Thyroid gland (tissue), 4 donors: ENCODE measurements around the gene SLC17A9. TPM values are rescaled to one million over a fixed set of nuclear protein-coding genes. Genes with fewer than 3 reads are reported as not detected.

ENCODE experiments used
- DNase-seq, 2 donors: peaks; one replicate each; pipeline ENCODE4 v3.0.0-alpha.2; 2019
- H3K27ac ChIP-seq, 3 donors: fragments of 200-600 bp; sonication (generic); 1 replicate in 2 of 3; 2 replicates in 1 of 3; pipeline ENCODE4 v1.5.1; 2016 to 2019; ENCODE audit warnings: mild to moderate bottlenecking in 1 of 3, moderate library complexity in 1 of 3
- H3K27me3 ChIP-seq: fragments of 200-600 bp; sonication (generic); one replicate; pipeline ENCODE4 v1.5.1; 2019
- H3K36me3 ChIP-seq, 2 donors: fragments of 200-600 bp; sonication (generic); one replicate each; pipeline ENCODE4 v1.5.1; 2016 to 2019
- H3K4me1 ChIP-seq, 2 donors: fragments of 200-600 bp; sonication (generic); one replicate each; pipeline ENCODE4 v1.5.1; 2017 to 2019
- H3K4me3 ChIP-seq, 3 donors: fragments of 200-600 bp; sonication (generic); replicated peaks in 1 of 3; 1 replicate in 2 of 3; 2 replicates in 1 of 3; pipeline ENCODE4 v1.5.1; 2016; ENCODE audit warnings: mild to moderate bottlenecking in 1 of 3
- H3K9me3 ChIP-seq: fragments of 200-600 bp; sonication (generic); one replicate; pipeline ENCODE4 v1.5.1; 2017
- POLR2A ChIP-seq, 2 donors: fragments of 450-650 bp; IDR thresholded peaks; one replicate each; pipeline ENCODE4 v1.6.1; 2017; ENCODE audit warnings: antibody characterized with exemption in 2 of 2, mild to moderate bottlenecking in 2 of 2, moderate library complexity in 1 of 2
- WGBS, 2 donors: methylation state at CpG; one replicate each; pipeline ENCODE4 v1.1.5; 2017; 5-methylcytosine and 5-hydroxymethylcytosine counted together
- intact Hi-C: fragments of 100-400 bp; cut with DNase I; formaldehyde crosslinking; loops from one replicate; pipeline ENCODE4 v1.15.1; 2023
- total RNA-seq, 4 donors: library from RNA; depleted of rRNA; stranded (reverse); fragments of >200 nt; gene quantifications; one replicate each; pipeline ENCODE4 v1.2.3, GENCODE V29; 2016
- TF ChIP-seq, protein P1 (sequence below), 6 experiments: fragments of 200-600 bp in 3 of 6; fragments of 450-650 bp in 3 of 6; sonication (generic) in 3 of 6; IDR thresholded peaks; one replicate each; pipeline ENCODE4 v1.5.1; 2016 to 2019; ENCODE audit warnings: antibody characterized with exemption in 6 of 6, mild to moderate bottlenecking in 2 of 6, inconsistent platforms in 1 of 6, moderate library complexity in 1 of 6

SLC17A9 gene
- total RNA-seq, 4 donors from 2014 or later: 0.68 to 1.6 (median 1.00) TPM

DNA sequence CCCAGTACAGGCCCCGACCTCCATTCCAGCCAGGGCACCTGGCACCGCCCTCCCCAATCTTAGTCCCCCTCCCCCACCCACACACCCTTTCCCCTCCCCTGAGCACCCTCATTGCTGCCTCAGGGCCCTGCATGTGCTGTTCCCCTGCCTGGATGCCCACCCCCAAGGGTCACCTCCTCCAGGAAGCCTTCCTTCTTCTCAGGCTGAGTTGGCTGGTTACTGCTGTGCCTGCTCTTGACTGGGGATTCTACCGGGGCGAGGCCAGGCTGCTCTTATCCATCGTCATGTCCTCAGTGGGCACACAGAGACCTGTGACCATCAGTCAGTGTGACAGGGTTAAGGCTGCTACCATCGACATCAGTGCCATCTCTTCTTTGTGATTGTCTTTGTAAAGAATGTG, 30.7 kb downstream of the SLC17A9 start:
- no peak for DNase-seq
- H3K27ac ChIP-seq: no peak overlapping the region
- TF ChIP-seq, protein P1, sequence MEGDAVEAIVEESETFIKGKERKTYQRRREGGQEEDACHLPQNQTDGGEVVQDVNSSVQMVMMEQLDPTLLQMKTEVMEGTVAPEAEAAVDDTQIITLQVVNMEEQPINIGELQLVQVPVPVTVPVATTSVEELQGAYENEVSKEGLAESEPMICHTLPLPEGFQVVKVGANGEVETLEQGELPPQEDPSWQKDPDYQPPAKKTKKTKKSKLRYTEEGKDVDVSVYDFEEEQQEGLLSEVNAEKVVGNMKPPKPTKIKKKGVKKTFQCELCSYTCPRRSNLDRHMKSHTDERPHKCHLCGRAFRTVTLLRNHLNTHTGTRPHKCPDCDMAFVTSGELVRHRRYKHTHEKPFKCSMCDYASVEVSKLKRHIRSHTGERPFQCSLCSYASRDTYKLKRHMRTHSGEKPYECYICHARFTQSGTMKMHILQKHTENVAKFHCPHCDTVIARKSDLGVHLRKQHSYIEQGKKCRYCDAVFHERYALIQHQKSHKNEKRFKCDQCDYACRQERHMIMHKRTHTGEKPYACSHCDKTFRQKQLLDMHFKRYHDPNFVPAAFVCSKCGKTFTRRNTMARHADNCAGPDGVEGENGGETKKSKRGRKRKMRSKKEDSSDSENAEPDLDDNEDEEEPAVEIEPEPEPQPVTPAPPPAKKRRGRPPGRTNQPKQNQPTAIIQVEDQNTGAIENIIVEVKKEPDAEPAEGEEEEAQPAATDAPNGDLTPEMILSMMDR (IDR thresholded peaks at IDR 0.05): no peak
- TF ChIP-seq POLR2A (IDR thresholded peaks at IDR 0.05): no peak
- H3K9me3 ChIP-seq: no peaks in the 10 kb centered on the region
- 81 to 82% methylated on average over 4 to 6 of the region's 6 CpGs for WGBS, 2 donors
- H3K27me3 ChIP-seq: no peaks in the 10 kb centered on the region
- H3K4me1 ChIP-seq: no peaks in the 10 kb centered on the region
- no peaks in the 10 kb centered on the region for H3K36me3 ChIP-seq
- H3K4me3 ChIP-seq: no peak overlapping the region
- intact Hi-C loops: no loop called here

DNA sequence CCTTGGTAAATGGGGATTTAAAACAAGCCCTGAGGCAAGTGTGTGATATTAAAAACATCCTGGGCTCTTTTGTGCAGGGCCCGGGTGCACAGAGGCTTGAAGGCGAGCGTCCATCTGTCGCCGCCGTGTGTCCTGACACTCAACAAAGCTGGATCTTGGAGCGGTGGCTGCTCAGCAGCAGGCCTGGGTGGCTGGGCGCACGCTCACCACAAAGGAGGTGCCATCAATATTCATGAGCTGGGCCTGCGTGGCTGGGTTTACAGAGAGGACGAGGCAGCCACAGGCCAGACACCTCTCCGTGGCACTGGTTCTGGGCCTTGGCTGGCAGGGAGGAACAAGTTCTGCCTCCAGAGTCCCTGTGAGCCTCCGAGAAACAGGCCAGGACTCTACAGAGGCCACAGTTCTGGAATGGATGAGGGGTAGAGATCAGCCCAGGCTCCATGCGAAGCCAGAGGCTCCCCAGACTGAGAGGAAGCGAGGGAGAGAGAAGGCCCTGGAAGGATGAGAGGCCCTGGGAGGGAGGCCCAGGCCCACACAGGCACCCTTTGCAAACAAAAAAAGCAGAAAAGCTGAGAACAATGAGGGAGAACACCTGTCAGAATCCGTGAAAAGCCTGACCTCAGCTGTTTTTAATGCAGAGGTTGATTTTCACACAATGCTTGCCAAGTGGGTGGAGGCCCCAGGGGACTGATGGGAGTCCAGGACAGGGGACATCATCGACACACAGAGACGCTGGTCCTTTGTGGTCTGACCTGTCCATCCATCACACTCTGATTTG, 32.3 kb downstream of the SLC17A9 start:
- intact Hi-C loops: no loop called here
- DNase-seq: no peak

DNA sequence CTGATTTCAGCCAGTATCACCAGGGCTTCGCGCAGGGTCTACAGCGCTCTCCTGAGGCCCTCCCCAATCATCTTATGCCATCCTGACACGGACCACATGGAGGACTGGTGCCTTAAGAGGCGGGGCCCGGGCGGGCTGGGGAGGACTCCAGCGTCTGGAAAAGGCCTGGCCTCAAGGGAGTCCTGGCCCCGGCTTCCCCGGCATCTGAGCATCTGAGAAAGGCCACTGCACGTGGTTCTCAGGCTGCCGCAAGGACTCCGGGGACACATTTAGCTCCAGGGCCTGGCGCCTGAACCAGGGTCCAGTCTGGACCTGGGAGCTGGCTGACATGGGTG, 32.9 kb downstream of the SLC17A9 start:
- Histone ChIP-seq H3K36me3 (no peaks in the 10 kb centered on the region), H3K4me1 (no peaks in the 10 kb centered on the region), H3K9me3 (no peaks in the 10 kb centered on the region), H3K4me3 (no peak overlapping the region), H3K27me3 (no peaks in the 10 kb centered on the region), H3K27ac (no peak overlapping the region)
- 57 to 60% methylated on average over 2 to 14 of the region's 14 CpGs for WGBS, 2 donors
- no peak for DNase-seq
- intact Hi-C loops: no loop called here
- TF ChIP-seq POLR2A (IDR thresholded peaks at IDR 0.05): no peak
- TF ChIP-seq, protein P1 (IDR thresholded peaks at IDR 0.05): no peak

More for the DNA sequence above, 32.3 kb downstream of the SLC17A9 start:
- WGBS, 2 donors: 73 to 77% methylated on average over 12 to 18 of the region's 18 CpGs
- H3K9me3 ChIP-seq: no peaks in the 10 kb centered on the region
- no peaks in the 10 kb centered on the region for H3K36me3 ChIP-seq
- TF ChIP-seq, protein P1 (IDR thresholded peaks at IDR 0.05): no peak
- no peak for TF ChIP-seq POLR2A (IDR thresholded peaks at IDR 0.05)
- H3K4me3 ChIP-seq: no peak overlapping the region
- no peaks in the 10 kb centered on the region for H3K27me3 ChIP-seq
- no peaks in the 10 kb centered on the region for H3K4me1 ChIP-seq
- H3K27ac ChIP-seq: no peak overlapping the region

DNA sequence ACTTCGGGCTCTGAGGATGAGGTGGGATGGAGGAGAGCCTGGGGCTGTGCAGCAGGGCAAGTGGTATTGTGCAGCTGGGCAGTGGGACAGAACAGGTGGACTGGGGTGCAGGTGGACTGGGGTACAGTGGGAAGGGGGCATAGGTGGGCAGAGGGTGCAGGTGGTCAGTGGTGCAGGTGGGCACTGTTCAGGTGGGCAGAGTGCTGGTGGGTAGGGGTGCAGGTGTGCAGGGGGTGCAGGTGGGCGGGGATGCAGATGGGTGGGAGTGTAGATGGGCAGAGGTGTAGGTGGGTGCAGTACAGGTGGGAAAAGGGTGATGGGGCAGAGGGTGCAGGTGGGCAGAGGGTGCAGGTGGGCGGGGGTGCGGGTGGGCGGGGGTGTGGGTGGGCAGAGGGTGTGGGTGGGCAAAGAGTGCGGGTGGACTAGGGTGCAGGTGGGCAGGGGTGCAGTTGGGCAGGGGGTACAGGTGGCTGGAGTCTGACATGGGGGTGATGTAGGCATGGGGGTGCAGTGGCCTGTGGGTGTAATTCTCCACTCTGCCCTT, 33.8 kb downstream of the SLC17A9 start:
- intact Hi-C loops: no loop called here
- no peaks in the 10 kb centered on the region for H3K27me3 ChIP-seq

DNA sequence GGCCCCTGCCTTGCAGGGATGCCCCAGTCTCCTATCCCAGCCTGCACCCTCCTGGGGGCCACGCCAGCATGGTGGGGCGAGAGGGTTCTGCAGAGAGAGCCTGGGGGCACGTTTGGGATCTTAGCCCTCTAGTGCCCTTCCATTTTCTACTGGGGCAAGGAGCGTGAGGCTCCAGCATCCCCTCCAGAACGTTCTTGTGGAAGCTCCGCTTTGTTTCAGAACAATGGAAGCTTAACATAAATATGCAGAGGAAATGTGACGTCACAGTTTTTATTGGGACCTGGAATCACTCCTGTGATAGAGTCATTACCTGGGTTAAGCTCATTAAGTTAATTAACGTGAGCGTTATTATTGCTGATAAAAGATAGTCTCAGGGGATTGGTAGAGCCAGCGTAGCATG, 34.6 kb downstream of the SLC17A9 start:
- H3K4me3 ChIP-seq: no peak overlapping the region
- intact Hi-C loops: no loop called here
- no peaks in the 10 kb centered on the region for H3K36me3 ChIP-seq
- TF ChIP-seq, protein P1 (IDR thresholded peaks at IDR 0.05): no peak
- no peak for TF ChIP-seq POLR2A (IDR thresholded peaks at IDR 0.05)
- H3K27ac ChIP-seq: no peak overlapping the region
- H3K4me1 ChIP-seq: no peaks in the 10 kb centered on the region
- no peak for DNase-seq
- WGBS, 2 donors: 52 to 73% methylated on average over 6 to 10 of the region's 10 CpGs
- no peaks in the 10 kb centered on the region for H3K9me3 ChIP-seq
- H3K27me3 ChIP-seq: no peaks in the 10 kb centered on the region

More for the DNA sequence above, 33.8 kb downstream of the SLC17A9 start:
- H3K4me1 ChIP-seq: no peaks in the 10 kb centered on the region
- H3K4me3 ChIP-seq: no peak overlapping the region
- H3K36me3 ChIP-seq: no peaks in the 10 kb centered on the region
- no peak for DNase-seq
- H3K9me3 ChIP-seq: no peaks in the 10 kb centered on the region
- TF ChIP-seq POLR2A (IDR thresholded peaks at IDR 0.05): no peak
- TF ChIP-seq, protein P1 (IDR thresholded peaks at IDR 0.05): no peak
- WGBS, 2 donors: 74% methylated on average over 6 of the region's 6 CpGs
- no peak overlapping the region for H3K27ac ChIP-seq
